HUES48 (cell line): ENCODE measurements around the gene UXS1.

Source experiments
- H3K27ac ChIP-seq: one replicate; pipeline ENCODE4 v1.7.0; 2013; ENCODE audit warnings: low read depth, low read length, inconsistent platforms
- H3K27me3 ChIP-seq: 2 replicates; pipeline ENCODE4 v1.6.1; 2013; ENCODE audit warnings: mild to moderate bottlenecking, low read length; ENCODE audit not compliant: control insufficient read depth, insufficient read depth
- H3K36me3 ChIP-seq: 2 replicates; pipeline ENCODE4 v1.6.1; 2013; ENCODE audit warnings: low read length; ENCODE audit not compliant: control insufficient read depth, insufficient read depth
- H3K4me1 ChIP-seq: 2 replicates; pipeline ENCODE4 v1.6.1; 2013; ENCODE audit warnings: mild to moderate bottlenecking, low read length; ENCODE audit not compliant: control insufficient read depth, insufficient read depth
- H3K4me3 ChIP-seq: 2 replicates; pipeline ENCODE4 v1.5.1; 2013; ENCODE audit warnings: mild to moderate bottlenecking, low read depth, low read length
- H3K9ac ChIP-seq: 2 replicates; pipeline ENCODE4 v1.6.1; 2013; ENCODE audit warnings: mild to moderate bottlenecking, low read depth, low read length, moderate library complexity
- H3K9me3 ChIP-seq: 2 replicates; pipeline ENCODE4 v1.6.1; 2013; ENCODE audit warnings: low read length; ENCODE audit not compliant: control insufficient read depth, insufficient read depth

Gene UXS1

DNA sequence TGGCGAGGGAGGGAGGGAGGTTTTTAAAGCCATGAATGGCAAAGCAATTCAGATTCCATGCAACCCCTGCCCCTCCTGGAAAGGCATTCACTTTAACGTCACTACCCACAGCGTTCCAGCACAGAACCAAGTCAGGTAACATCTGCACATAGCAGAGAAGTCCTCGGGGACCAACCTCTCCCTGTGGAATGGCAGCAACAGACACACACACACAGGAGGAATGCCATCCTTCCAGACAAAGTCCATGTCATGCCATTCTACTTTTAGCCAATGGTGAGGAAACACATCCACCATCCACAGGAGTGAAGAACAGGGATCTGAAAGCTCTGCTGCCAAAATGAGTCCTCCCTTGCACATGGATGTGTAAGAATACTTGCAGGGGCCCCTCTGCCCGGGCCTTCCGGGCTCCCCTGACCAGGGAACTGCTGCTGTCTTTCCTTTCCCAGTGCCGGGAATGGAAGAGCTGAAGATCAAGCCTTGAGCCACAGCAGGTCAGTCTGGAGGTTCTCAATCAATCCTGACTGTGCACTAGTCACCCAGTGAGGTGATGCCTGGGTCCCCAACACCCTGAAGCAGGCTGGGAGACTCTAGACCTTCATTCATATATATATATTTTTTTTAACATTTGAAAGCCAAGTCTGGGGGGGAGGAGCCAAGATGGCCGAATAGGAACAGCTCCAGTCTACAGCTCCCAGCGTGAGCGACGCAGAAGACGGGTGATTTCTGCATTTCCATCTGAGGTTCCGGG lies 63.7 kb downstream of the UXS1 start:
- H3K27me3 ChIP-seq, result no peaks in the 10 kb centered on the region
- no peaks in the 10 kb centered on the region for H3K9me3 ChIP-seq
- peaks cover 10% of the 10 kb centered on the region for H3K4me1 ChIP-seq
- peak overlapping the region; percentile 8 for H3K27ac ChIP-seq
- peaks cover 37% of the 10 kb centered on the region for H3K36me3 ChIP-seq
- peak overlapping the region; percentile 47 for H3K4me3 ChIP-seq
- H3K9ac ChIP-seq, result peak overlapping the region; percentile 66

DNA sequence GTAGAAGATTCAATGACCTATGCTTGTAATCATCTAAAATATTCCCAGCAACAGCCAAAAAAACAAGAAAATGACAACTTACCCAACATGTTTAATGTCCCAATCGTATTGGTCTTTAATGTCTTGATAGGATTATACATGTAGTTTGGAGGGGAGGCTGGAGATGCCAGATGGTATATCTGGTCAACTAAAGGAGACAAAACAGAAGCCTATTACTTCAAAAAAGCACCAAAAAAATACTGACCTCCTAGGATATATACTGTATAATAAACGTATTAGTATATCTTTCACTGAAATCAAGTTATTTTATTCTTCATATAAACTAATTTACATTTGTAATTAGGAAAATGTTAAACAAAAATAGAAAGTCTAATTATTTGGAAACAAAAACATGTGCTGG lies 64.5 kb downstream of the UXS1 start:
- Histone ChIP-seq H3K9me3 (no peaks in the 10 kb centered on the region), H3K4me1 (peaks cover 10% of the 10 kb centered on the region), H3K27ac (no peak overlapping the region), H3K27me3 (no peaks in the 10 kb centered on the region), H3K9ac (no peak overlapping the region), H3K4me3 (no peak overlapping the region), H3K36me3 (peaks cover 45% of the 10 kb centered on the region)

DNA sequence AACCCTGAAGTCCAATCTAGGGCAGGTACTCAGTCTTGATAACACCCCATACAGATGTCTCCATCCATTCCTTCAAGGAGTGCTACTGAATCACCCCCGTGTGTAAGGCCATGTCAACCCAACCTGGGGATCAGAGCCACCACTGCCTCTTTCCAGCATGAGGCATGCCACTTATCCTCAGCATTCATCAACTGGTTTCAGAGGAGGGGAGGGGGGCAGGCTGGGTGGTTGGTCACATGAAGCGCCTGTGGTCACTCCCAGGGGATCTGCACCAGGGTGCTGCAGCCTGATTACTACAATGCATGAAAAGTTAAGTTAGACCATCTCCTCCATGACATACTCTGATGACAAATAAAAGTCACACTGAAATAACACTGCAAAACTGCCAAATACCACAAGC lies 65.0 kb downstream of the UXS1 start:
- Histone ChIP-seq H3K9me3 (no peaks in the 10 kb centered on the region), H3K4me3 (no peak overlapping the region), H3K27ac (no peak overlapping the region), H3K36me3 (peaks cover 50% of the 10 kb centered on the region), H3K9ac (no peak overlapping the region), H3K4me1 (peaks cover 10% of the 10 kb centered on the region), H3K27me3 (no peaks in the 10 kb centered on the region)

DNA sequence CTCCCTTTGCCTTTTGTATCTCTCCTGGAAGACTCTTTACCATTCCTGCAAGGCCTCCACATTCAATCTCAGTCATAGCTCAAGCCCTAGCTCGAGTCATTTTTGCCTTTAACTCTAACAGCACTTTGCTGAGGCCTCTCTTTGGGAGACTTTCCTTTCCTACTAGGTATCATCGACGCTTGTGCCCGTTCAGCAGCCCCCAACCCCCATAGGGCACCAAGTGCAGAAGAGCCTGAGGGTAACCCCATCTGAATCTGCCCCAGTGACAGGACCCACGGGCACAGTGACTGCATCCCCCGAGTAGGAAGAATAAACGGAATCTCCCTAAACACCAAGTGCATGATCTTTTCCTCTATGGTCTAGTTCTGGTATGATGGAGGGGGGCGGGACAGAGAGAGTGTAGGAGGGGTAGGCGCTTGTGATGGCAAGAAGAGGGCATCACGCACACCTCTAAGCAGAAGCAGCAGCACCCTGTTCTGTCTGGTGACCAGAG lies 66.3 kb downstream of the UXS1 start:
- H3K4me3 ChIP-seq, result no peak overlapping the region
- H3K36me3 ChIP-seq, result peaks cover 63% of the 10 kb centered on the region
- H3K27ac ChIP-seq, result no peak overlapping the region
- no peak overlapping the region for H3K9ac ChIP-seq
- H3K27me3 ChIP-seq, result no peaks in the 10 kb centered on the region
- H3K9me3 ChIP-seq, result no peaks in the 10 kb centered on the region
- H3K4me1 ChIP-seq, result peaks cover 10% of the 10 kb centered on the region

DNA sequence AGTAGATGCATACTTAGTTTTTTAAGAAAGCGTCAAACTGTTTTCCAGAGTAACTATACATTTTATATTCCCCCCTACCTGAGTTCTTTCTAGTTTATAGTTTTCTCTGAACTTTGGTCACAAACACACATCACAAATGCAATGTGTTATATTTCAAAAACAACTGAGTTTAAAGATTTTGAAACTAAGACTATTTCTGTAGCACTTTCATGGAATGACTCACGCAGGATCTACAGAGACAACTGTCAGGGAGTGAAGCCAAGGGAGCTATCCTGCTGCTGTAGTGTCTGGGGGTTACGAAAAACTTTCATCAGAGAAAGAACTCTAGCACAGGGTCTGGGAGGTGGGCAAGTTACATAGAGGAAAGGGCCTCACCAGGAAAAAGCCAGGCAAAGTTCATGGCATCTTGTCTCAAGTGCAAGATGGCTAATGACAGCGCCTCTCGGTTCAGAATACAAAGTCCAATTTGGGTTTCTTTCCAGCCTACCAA lies 66.8 kb downstream of the UXS1 start:
- Histone ChIP-seq H3K4me1 (peaks cover 10% of the 10 kb centered on the region), H3K27ac (no peak overlapping the region), H3K4me3 (no peak overlapping the region), H3K27me3 (no peaks in the 10 kb centered on the region), H3K9me3 (no peaks in the 10 kb centered on the region), H3K36me3 (peaks cover 68% of the 10 kb centered on the region), H3K9ac (no peak overlapping the region)

DNA sequence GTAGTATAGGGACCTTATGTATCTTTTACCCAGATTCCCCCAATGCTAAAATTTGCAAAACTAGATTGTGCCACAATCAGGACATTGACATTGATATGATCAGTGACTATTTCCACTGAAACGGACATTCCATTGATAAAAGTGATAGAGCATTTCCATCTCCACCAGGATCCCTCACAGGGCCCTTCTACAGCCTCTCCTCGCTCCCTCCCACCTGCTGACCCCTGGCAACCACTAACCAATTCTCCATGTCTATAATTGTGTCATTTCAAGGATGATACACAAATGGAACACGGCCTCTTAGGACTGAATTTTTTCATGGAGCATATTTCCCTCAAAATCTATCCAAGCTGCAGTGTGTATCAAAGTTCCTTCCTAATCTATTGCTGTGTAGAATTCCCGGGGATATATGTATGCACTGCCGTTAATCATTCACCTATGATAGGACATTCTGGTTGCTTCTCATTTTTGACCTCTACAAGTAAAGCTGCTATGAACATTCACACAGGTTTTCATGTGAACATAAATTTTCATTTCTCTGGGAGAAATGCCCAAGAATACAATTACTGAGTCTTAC lies 67.3 kb downstream of the UXS1 start:
- no peak overlapping the region for H3K9ac ChIP-seq
- H3K36me3 ChIP-seq, result peaks cover 73% of the 10 kb centered on the region
- peaks cover 10% of the 10 kb centered on the region for H3K4me1 ChIP-seq
- no peak overlapping the region for H3K4me3 ChIP-seq
- no peaks in the 10 kb centered on the region for H3K9me3 ChIP-seq
- no peak overlapping the region for H3K27ac ChIP-seq
- no peaks in the 10 kb centered on the region for H3K27me3 ChIP-seq

DNA sequence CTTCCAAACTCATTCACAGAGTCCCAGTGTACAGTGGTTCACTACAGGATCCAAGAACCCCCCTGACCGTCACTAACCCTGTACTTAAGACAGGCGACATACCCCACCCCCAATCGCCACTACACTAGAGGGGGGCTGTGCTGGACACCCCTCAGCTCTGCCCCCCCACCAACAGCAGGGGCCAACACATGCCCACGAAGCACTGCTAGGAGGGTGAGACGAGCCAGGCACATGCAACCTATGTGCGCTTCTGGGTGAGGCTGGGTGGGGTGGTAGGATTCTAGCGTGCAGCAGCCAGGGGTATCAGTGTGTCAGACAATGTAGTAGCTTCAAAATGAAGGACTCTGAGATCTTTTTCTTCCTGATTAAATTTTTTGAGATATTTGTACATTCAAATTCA lies 67.8 kb downstream of the UXS1 start:
- peaks cover 10% of the 10 kb centered on the region for H3K4me1 ChIP-seq
- H3K4me3 ChIP-seq, result no peak overlapping the region
- peaks cover 78% of the 10 kb centered on the region for H3K36me3 ChIP-seq
- H3K27me3 ChIP-seq, result no peaks in the 10 kb centered on the region
- H3K27ac ChIP-seq, result no peak overlapping the region
- no peak overlapping the region for H3K9ac ChIP-seq
- no peaks in the 10 kb centered on the region for H3K9me3 ChIP-seq

DNA sequence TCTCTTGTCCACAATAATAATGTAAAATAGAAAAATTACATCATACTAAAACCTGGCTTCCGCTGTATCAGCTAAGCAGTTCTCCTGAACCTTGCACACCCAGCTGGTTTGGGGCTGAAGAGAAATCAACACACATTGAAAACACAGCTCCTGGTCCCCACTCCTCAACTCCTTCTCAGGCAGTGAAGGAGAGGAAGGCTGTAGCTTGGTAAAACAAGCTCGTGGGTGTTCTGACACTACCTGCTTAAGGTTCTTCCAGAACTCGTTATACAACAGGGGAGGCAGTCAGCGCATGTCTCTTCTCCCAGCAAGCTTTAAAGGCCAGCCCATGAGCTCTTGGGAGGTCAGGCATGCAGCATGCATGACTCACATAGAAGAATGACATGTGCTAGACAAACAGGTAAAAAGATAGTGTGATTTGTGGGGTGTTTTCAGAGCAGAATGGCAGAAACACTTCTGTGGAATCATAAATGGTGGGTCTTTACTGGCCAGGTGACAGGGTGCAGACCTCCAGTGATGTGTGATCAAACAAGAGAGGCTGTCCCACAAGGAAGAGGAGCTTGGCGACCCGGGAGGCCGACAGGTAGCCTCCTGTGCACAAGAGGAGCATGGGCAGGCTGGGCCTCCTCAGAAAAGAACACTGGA lies 69.1 kb downstream of the UXS1 start:
- Histone ChIP-seq H3K27ac (no peak overlapping the region), H3K9me3 (no peaks in the 10 kb centered on the region), H3K4me1 (peaks cover 3% of the 10 kb centered on the region), H3K9ac (no peak overlapping the region), H3K4me3 (no peak overlapping the region), H3K27me3 (no peaks in the 10 kb centered on the region), H3K36me3 (peaks cover 89% of the 10 kb centered on the region)

DNA sequence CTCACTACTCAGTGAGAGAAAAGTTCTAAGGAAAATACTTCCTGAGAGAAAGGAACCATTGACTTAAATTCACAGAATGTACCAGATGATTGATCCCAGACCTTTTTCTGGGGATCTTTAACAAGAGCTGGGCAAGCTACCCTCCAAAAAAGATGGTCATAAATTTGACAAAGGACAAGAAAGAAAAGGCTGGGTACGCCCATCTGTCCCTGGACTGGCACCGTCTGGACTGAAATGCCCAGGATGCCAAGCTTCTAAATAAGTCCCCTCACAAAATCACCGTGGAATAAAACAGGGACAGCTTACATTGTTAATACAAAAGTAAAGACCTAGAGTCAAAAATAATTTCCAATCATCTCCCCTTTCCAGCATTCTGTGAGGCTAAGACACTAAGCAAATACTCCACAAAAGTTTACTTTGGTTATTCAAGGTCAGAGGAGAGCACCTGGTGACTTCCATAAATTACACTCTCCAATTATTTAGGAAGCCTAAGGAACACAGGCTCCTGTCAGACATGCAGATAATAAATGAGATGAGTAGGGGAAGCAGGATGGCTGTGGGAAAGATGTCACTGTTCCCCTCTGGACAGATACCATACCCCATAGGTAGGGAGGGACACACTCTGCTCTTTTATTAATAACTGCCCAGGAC lies 69.9 kb downstream of the UXS1 start:
- Histone ChIP-seq H3K9ac (no peak overlapping the region), H3K4me3 (no peak overlapping the region), H3K27ac (no peak overlapping the region), H3K36me3 (peaks cover 87% of the 10 kb centered on the region), H3K4me1 (peaks cover 4% of the 10 kb centered on the region), H3K27me3 (no peaks in the 10 kb centered on the region), H3K9me3 (no peaks in the 10 kb centered on the region)

DNA sequence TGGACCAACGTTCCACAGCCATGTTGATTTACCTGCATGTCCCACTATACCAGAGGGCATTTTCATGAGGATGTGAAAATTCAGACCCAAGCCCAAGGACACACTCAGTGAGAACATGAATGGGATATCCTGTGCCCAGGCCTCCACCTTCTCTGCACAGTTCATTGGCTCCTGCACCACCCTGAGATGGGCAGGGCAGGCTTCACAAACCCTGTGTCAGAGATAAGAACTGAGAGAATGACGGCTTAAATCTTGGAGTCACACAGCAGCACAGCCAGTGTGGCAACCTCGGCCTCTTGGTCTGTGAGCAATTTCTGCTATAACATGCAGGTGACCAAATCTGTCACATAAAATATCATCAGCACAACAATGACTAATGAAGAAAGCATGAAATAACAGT lies 71.9 kb downstream of the UXS1 start:
- no peak overlapping the region for H3K4me3 ChIP-seq
- no peak overlapping the region for H3K27ac ChIP-seq
- H3K36me3 ChIP-seq, result peaks cover 73% of the 10 kb centered on the region
- peaks cover 21% of the 10 kb centered on the region for H3K4me1 ChIP-seq
- H3K9me3 ChIP-seq, result no peaks in the 10 kb centered on the region
- no peaks in the 10 kb centered on the region for H3K27me3 ChIP-seq
- no peak overlapping the region for H3K9ac ChIP-seq
